DMS 273 (cell line): ENCODE data around the gene DIDO1.

Experiments used
- DNase-seq: peaks from one replicate; lab custom pipeline; 2025; ENCODE audit not compliant: unreplicated experiment; lab: John Stamatoyannopoulos, UW

DIDO1 gene

DNA sequence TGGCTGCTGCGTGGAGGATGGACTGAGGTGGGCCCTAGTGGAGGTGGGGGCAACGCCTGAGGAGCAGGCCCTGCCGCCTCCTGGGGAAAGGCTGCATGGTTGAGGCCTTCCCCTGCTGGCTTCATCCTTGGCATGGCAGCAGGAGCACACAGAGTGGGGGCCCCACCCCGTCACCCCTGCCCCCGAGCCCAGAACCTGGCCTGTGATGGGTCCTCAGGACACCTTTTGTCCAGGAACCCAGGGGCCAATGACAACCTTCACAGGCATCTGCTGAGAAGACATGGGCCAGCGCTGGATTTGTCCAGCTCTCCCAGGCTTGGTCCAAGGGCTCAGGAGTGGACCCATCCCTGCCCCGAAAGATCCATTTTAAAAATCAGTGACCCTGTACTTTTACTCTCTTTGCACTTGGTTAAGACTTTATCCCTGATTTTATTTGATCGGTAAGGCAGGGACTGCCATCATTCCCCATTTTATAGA is 25.6 kb upstream of the DIDO1 start:
- no peak for DNase-seq

DNA sequence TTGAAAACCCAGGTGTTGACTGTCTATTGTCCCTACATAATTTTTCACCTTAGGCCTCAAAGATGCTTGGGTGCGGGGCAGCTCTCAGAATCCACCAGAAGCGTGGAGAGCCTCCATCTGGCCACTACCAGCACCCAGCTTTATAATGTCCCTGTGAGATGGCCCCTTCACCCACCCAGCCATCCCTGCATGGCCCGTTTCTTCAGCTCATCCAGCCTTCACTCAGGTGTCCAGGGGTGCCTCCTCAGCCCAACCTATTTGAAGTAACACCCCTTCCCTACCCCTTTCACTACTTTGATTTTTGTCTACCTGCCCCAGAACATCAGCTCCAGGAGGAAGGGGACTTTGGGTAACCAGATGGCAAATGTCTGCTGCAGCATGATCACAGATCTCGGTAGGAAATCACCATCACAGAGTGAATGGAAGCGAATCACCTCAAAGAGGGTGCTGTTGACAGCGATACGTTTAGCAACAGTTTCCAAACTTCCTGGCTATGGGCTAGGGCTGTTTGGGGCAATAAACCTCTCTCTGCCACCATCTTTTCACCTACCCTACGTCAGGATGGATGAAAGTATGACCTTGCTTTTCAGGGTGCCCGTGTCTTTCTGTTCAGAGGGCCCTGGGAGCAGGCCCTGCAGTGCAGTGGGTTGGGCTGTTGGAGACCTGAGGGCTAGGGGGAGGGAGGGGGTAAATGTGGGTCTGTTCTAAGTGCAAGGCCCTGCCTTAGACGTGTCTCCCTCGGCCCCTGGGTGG is 25.0 kb upstream of the DIDO1 start:
- no peak for DNase-seq

DNA sequence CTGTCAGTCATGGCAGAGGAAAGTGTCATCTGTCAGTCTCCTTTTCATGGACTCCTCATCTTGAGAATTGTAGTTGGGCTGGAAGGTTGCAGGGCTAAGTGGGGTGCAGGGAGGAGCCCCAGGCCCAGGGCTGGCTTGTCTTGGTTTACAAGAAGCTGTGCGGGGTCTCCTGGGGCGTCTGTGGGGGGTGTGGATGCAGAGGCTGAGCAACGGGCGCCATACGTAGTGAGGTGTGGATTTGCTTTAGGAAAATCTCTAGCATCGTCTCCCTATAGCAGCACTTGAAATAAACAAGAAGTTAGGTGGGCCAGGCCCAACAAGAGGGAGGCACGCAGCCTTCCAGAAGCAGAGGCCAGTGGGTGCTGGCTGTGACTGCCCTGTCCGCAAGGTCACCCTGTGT is 24.4 kb upstream of the DIDO1 start:
- no peak for DNase-seq

DNA sequence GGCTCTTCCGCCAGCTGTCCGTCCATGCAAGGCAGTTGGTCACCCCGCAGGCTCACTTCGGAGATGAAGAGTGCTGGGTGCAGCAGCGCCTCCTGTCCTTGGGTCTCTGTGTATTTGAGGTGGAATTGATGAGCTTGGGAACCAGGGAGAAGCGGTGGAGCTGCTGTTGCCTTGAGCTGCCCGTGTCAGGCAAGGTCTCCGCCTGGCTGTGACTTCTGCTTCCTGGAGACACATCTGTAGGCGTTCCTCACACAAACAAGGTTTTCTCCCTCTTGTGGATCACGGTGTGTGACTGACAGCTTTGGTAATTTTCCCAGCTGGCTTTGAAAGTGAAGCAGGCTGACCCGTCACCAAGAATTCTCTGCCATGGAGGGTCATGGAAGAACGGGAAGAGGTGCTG is 23.7 kb upstream of the DIDO1 start:
- no peak for DNase-seq

DNA sequence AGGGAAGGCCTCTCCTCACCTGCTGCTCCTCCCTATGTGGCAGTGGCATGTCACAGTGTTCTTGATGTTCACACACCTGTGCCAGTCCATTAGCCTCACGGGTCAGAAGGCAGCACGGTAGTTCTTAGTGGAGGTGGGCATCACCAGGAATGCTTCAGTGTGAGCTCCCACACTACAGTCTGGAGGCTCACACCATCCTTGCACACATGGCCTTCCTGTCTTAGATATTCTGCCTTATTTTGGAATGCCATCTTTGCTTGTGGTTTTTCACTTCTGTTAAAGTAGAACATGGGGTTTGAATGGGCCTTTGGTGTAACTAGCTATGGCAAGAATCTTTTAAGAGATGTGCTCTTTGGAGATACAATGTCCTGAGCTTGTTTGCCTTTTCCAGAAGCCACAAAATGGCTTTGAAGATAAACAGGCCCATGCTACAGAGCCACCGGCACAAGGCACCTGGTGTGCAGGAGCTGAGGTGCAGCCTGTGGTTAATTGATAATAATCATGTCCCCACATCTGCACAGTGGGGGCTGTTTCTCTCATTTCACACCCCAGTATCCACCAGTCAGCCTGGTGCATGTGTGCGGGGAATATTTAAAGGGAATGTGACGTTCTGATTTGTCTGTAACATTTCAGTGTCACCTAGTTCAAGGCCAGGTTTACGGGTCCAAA is 23.0 kb upstream of the DIDO1 start:
- no peak for DNase-seq

DNA sequence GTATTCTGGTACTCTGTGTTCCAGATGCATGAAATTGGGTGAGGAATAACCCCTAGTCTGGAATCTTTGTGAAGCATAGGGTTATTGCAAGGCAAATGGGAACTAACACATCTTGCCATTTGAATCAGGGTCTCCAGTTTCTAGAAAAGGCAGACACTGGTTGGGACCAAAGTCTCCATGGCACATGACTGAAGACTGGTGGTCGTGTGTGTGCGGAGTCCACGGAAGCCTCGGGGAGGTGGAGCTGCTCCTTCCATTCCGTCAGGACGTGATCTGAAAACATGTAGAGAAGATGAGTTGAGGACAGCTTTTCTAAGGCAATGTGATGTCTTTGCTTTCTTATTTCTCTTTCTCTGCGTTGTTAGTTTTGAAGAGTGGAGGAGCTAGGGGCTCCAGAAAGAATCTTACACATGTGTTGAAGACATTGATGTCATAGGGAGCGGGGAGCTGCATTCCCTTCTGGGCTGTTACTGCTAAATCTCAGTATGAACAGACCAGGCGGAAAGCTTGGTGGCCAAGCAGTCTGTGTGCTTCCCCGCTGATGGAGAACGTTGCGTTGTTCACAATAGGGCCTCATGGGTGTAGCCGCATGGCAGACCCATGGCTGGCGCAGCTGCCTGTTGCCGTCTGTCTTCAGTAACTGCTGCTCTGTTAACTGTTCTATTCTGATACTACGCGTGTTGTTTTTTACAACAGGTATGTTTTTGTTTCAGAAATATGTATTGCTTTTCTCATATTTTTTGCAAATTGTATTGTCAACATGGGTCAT is 21.4 kb upstream of the DIDO1 start:
- DNase-seq: no peak

DNA sequence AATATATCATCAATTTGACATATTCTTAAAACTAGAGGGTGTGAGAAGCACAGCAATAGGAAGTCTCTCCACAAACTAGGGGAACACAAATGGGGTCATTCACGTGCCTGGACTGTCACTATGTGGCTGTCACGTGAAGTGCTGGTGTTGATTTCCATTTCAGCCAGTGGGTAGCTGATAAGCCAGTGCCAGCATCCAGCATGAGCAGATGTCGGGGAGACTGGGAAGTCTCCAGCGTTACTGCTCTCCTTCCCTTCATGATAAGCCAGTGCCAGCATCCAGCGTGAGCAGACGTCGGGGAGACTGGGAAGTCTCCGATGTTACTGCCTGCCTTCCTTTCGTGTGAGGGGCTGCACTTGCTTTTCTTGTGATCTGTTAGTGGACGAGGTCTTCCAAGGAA is 20.6 kb upstream of the DIDO1 start:
- peak; percentile 89 for DNase-seq

DNA sequence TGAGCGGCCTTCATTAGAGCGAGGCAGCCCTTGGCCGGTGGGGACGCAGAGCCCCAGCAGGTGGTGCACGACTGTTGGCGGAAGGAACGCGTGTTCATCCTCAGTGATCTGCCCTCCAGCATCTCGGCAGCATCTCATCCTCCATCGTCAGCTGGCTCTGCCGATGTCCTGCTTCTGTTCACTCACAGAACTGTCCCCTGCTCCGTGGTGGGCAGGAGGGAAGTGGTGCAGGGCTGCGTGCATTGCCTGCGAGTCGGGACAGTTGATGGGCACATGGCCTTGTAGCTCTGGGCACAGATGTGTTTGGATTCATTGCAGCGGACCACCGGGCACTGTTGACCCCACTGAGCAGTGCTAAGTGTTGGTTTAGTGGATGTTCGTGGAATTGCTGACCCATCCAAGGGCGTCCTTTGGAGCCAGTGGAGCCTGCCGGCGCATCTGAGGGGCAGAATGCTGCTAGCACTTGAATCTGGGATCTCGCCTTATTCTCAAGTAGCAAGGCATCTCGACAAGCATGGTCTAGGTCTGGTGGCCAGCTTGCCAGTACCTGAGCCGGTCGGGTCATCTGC is 19.6 kb upstream of the DIDO1 start:
- no peak for DNase-seq

DNA sequence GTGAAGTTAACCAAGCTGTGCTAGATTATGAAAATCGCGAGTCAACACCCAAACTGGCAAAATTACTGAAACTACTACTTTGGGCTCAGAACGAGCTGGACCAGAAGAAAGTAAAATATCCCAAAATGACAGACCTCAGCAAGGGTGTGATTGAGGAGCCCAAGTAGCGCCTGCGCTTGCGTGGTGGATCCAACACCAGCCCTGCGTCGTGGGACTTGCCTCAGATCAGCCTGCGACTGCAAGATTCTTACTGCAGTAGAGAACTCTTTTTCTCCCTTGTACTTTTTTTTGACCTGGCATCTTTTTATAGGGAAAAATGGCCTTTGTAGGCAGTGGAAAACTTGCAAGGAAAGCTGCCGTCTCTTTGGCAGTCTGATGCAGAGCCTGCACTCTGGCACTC is 18.4 kb upstream of the DIDO1 start:
- no peak for DNase-seq

DNA sequence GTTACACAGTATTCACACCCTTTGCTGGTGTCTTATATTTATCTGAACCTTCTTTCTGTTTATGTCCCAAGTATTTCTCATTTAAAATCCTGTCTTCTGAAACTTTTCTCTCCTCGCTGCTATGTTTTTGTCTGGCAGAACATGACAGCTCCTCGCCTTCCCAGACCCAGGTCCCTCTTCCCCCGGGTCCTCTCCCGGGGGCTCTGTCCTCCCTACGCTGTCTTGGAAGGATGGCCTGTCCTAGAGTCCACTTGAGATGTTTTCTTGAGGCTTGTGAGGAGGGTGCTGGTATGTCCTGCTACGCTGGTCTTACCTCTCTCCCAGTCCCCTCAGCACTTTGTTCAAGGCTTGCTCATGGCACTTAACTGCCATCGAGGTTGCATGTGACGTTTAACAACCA is 17.9 kb upstream of the DIDO1 start:
- DNase-seq: no peak

DNA sequence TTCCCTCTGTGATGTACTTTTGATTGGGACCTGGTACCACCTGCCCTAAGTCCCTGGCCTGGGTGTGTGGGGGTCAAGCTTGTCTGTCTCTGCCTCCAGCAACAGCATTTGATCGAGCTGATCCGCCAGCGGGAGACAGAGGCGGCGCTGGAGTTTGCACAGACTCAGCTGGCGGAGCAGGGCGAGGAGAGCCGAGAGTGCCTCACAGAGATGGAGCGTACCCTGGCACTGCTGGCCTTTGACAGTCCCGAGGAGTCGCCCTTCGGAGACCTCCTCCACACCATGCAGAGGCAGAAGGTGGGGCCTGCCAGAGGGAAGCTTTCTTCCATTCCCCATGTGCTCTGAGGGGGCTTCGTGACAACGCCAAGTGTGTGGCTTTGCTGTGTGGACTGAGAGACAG is 17.1 kb upstream of the DIDO1 start:
- no peak for DNase-seq

DNA sequence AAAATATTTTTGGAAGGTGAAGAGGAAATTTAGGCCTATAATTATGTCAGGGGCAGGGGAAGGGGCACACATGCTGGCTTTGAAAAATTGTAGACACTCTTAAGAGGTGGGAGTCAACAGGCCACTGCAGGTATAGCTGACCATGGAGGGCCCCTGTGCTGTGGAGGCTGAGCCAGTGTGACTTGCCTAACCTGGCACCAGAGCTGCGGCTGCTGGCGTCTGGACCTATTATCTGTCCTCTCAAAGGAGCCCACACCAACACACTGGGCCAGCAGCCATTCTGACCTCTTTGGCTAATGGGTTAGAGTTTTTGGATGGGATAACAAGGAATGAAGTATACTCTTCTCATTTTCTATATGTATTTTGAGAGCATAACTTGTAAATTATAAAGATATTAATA is 16.2 kb upstream of the DIDO1 start:
- no peak for DNase-seq

DNA sequence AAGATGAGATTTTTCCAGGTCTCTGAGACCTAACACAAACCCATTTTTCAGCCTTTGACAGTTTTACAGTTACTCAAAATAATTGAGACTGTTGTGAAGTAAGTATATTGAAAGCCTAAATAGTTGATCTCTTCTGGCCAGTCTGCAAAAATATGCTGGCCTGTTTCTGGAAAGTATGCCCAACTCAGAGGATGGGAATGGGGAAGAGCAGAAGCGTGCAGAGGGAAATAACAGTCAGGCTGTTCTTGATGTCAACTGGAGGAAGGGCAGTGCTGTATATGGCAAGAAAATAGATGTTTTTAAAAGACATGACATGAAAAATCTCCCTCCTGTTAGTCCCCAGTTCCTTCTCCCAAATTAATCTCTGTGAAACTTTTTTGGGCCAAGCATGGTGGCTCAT is 15.5 kb upstream of the DIDO1 start:
- DNase-seq: no peak

DNA sequence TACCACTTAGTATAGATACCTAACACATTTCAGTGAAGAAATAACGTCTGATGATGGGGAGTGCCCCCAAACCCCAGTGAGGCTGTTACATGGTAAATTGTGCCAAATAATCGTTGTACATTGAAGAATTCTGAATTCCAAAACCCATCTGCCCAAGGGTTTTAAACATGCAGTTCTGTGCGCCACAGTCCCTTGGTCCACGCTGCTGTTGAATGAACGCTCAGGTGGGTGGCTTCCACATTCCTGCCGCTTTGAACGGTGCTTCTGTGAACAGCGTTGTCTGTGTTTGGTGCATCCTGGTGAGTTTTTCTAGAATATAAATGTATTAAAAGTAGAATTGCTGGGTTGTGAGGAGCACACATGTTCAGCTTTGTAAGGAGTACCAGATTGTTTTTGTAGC is 14.6 kb upstream of the DIDO1 start:
- no peak for DNase-seq

DNA sequence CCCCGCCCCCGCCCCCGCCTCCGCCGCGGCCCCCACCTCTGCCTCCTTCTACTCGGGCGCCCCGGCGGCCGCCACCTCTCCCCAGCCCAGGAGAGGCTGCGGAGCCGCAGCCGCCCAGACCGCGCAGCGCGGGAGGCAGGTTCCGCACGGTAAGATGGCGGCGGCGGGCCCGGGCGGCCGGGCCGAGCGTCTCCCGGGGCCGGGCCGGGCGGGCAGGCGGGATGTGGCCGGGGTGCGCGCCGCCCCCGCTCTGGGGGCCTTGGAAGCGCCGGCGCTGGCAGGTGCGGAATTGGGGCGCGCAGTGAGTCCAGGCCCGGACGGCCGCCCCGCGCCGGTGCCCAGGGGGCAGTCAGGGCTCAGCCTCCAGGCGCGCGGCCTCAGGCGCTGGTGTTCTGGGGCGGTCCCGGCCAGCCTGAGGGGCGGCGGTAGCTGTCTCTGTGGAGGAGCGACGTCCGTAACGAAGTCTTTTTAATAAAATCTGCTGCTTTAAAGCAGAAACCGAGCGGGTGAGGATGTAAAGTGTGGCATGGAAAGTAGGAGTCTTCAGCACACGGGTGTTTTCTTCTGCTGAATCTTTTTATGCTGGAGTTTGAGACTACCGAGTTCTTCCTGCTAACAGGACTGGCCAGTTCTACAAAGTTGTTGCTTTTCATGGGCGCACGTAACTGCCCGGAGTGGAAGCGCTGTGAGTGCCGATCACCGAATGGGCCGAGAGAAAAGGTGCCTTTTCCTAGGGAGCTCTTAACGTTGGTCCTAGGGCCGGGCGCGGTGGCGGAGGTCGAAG is 12.0 kb upstream of the DIDO1 start, which contains the start of gene GID8:
GID8 (plus strand) TSS at position 43 of the 784 bp plus-strand sequence. CDS start 3,356 bp downstream, outside the sequence.
- peak; percentile 81 for DNase-seq

DNA sequence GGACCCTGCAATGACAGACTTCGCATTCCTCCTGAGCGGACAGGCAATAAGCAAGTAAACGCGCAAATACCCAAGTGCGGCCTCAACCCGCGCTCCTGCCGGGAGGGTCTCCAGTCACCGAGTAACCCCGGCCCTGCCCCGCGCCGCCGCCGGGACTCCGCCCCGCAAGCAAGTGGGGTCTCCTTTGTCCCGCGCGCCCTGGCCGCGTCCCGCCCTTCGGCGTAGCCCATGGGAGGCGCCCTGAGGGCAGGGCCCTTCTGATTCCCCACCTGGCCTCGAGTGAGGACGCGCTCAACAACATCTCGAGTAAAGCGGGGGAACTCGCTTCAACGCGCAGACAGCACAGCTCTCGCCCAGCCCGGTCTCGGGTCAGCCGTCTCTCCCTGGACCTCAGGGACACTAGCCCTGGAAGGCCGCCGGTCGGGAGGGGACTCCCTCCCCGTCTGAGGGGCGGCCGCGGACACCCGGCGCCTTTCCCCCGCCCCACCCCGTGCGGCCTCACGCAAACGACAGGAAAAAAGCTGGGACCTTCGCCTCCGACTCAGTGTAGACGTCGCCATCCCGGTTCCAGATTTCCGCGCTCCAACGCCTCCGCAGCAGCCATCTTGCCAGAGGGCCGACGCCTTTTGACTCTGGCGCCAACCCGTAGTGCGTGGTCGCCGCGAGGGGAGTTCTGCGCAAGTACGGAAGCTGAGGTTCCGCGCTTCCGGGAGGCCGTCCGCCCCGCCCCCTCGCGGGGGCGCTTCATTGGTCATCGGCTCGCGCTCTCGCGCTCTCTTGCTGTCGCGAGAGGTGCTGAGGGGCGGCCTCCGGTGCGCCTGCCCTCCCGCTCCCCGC is 11.2 kb upstream of the DIDO1 start:
- peak; percentile 99 for DNase-seq

DNA sequence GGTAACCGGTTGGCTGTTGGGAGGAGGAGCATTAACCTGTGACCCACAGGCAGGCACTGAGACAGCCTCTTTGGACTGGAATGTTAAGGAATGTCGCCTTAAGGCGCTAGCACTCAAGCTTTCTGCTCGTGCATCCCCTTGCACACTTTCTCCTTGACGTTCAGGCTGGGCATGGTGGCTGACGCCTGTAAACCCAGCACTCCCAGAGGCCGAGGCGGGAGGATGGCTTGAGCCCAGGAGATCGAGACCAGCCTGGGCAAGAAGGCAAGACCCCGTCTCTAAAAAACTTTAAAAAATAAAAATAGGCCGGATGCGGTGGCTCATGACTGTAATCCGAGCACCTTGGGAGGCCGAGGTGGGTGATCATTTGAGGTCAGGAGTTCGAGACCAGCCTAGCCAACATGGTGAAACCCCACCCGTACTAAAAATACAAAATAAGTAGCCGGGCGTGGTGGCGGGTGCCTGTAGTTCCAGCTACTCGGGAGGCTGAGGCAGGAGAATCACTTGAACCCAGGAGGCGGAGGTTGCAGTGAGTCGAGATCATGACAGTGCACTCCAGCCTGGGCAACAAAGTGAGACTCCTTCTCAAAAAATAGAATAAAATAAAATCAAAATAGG is 9.8 kb upstream of the DIDO1 start:
- DNase-seq: no peak

DNA sequence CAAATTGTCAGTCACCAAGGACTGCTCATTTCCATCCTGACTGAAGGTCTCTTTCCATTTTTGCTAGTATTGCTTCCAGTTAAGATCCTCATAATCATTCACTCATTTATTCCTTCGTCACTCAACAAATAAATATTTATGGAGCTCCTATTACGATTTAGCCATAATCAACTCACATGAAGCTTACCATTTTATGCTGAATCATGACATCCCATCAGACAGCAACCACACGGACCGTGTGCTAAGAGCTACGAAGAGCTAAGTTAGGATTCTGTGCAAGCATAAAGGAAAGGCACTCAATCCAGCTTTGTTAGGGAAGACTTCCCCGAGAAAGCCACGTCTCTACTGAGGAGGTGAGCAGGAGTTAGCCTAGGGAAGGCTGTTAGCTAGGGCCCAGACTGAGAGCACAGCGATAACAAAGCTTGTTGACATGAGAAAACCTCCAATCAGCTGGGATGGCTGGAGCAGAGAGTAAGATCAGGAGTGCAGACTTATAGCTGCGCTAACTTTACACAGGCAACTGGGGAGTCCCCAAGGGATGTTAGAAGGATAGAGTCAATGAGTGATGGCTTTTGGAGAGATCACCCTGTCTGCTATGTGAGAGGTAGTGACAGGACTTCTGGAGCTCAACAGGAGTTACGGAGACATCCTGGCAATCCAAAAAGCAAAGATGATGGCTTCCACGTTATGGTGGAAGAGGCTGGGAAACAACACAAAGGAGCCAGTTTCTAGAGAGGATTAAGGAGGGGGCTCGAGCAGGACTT is 9.1 kb upstream of the DIDO1 start:
- DNase-seq: no peak

DNA sequence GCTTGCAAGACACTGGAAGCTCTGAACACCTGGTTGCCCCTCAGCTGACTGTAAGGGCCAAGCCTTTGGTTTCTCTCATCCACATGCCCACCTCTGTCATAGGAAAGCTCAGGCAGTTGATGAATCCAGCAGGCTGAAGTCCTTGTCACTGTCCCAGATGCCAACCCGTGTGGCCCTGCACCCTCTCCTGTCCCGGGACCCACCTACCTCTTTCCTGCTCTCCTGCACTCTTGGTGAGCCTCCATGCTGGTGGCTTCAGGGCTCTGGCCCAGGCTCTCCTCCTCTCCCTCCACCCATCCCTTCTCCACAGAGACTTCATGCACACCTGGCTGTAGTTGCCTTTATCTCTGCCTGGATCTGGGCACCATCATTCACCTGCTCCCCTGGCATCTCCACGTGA is 7.7 kb upstream of the DIDO1 start:
- no peak for DNase-seq
